GM12878 (cell line): ENCODE measurements around the gene CASP6. TPM values are rescaled to one million over a fixed set of nuclear protein-coding genes. Genes with fewer than 3 reads are reported as not detected.

Experiments used
- ATAC-seq: fragments of 200-7000 bp; cut with Tn5 transposase; 3 replicates; pipeline ENCODE4 v1.9.1; 2020; ENCODE audit warnings: mild to moderate bottlenecking, moderate library complexity
- BruUV-seq: library from RNA; stranded (reverse); fragments of 400-500 nt; replicated peaks from 2 replicates; lab custom pipeline; 2021; lab: Mats Ljungman, UMichigan
- CTCF ChIA-PET: fragments of 300-600 bp; sonication (Branson Sonifier 250); formaldehyde crosslinking; extraction: SDS; loops from one replicate; lab custom pipeline; 2021; ENCODE audit warnings: inconsistent platforms; lab: Yijun Ruan, JAX
- POLR2A ChIA-PET: fragments of 350-600 bp; formaldehyde crosslinking; extraction: SDS; loops from one replicate; lab custom pipeline; 2021; ENCODE audit warnings: inconsistent platforms; lab: Charles Lee
- RAD21 ChIA-PET: fragments of 300-600 bp; sonication (Branson Sonifier 250); formaldehyde crosslinking; loops from one replicate; lab custom pipeline; 2023; ENCODE audit warnings: antibody characterized with exemption; ENCODE audit not compliant: unreplicated experiment; lab: Charles Lee
- SMC1A ChIA-PET: fragments of 300-600 bp; sonication (Branson Sonifier 250); formaldehyde crosslinking; loops from one replicate; lab custom pipeline; 2023; ENCODE audit not compliant: unreplicated experiment, uncharacterized antibody; lab: Charles Lee
- DNase-seq: peaks from one replicate; pipeline ENCODE4 v3.0.0-alpha.2; 2011; ENCODE audit warnings: low read depth, low spot score
- FAIRE-seq: peaks from 3 replicates; lab custom pipeline; 2011; peaks lifted over from hg19 to GRCh38; lab: Jason Lieb, UNC
- H2AFZ ChIP-seq: 2 replicates; pipeline ENCODE4 v1.6.0; 2011; ENCODE audit warnings: low read depth, low read length, control low read depth; ENCODE audit not compliant: control insufficient read depth
- H3K27ac ChIP-seq: 2 replicates; pipeline ENCODE4 v1.5.1; 2011; ENCODE audit warnings: control low read depth; ENCODE audit not compliant: control insufficient read depth, insufficient read depth
- H3K27me3 ChIP-seq, 2 experiments: replicated peaks in 1 of 2; 2 replicates each; pipeline versions ENCODE4 v1.6.0 to v1.6.1; 2011; ENCODE audit warnings: low read length in 1 of 2; ENCODE audit not compliant: control insufficient read depth in 2 of 2, insufficient read depth in 2 of 2
- H3K36me3 ChIP-seq, 2 experiments: 2 replicates each; pipeline ENCODE4 v1.5.1; 2011; ENCODE audit warnings: low read length in 1 of 2; ENCODE audit not compliant: control insufficient read depth in 2 of 2, insufficient read depth in 2 of 2
- H3K4me1 ChIP-seq: 2 replicates; pipeline ENCODE4 v1.6.1; 2011; ENCODE audit warnings: mild to moderate bottlenecking, low read length, moderate library complexity, mixed read lengths; ENCODE audit not compliant: control insufficient read depth, insufficient read depth
- H3K4me2 ChIP-seq: 2 replicates; pipeline ENCODE4 v1.6.0; 2011; ENCODE audit warnings: control low read depth; ENCODE audit not compliant: control insufficient read depth, insufficient read depth
- H3K4me3 ChIP-seq: fragments of 200-600 bp; sonication (generic); 2 replicates; pipeline ENCODE4 v1.5.1; 2016
- H3K79me2 ChIP-seq: 2 replicates; pipeline ENCODE4 v1.6.0; 2011; ENCODE audit warnings: low read length; ENCODE audit not compliant: control insufficient read depth, insufficient read depth
- H3K9ac ChIP-seq: 2 replicates; pipeline ENCODE4 v1.8.0; 2011; ENCODE audit warnings: low read length, control low read depth, mixed read lengths; ENCODE audit not compliant: control insufficient read depth, insufficient read depth
- H3K9me3 ChIP-seq: replicated peaks from 3 replicates; pipeline ENCODE4 v1.5.1; 2011; ENCODE audit warnings: mild to moderate bottlenecking, low read length; ENCODE audit not compliant: control insufficient read depth, insufficient read depth
- H4K20me1 ChIP-seq: 2 replicates; pipeline ENCODE4 v1.6.0; 2011; ENCODE audit not compliant: control insufficient read depth, insufficient read depth
- EGR1 ChIP-seq, 2 experiments: IDR thresholded peaks; 1 replicate in 1 of 2; 2 replicates in 1 of 2; pipeline ENCODE4 v1.6.1; 2011 to 2012; ENCODE audit warnings: low read depth in 2 of 2, low read length in 2 of 2, borderline replicate concordance in 1 of 2, mild to moderate bottlenecking in 1 of 2, moderate library complexity in 1 of 2
- MEF2B ChIP-seq: fragments of 450-650 bp; IDR thresholded peaks from 2 replicates; pipeline ENCODE4 v1.6.1; 2018; ENCODE audit warnings: mild to moderate bottlenecking, moderate library complexity; ENCODE audit not compliant: partially characterized antibody, poor library complexity, severe bottlenecking
- RAD21 ChIP-seq: IDR thresholded peaks from 2 replicates; pipeline ENCODE4 v1.6.1; 2011; ENCODE audit warnings: mild to moderate bottlenecking, low read depth, low read length, moderate library complexity; ENCODE audit not compliant: insufficient read depth
- WGBS: methylation state at CpG from one replicate; pipeline ENCODE4 v1.1.6; 2016; ENCODE audit warnings: low lambda C conversion rate; ENCODE audit not compliant: insufficient replicate concordance, insufficient coverage; ENCODE audit errors: missing lambda C conversion rate; 5-methylcytosine and 5-hydroxymethylcytosine counted together
- in situ Hi-C: fragments of 300-500 bp; cut with MboI; formaldehyde crosslinking; loops from 9 replicates; pipeline ENCODE4 v1.14.3; 2018; ENCODE audit warnings: mixed read lengths
- intact Hi-C: fragments of 100-400 bp; cut with micrococcal nuclease; formaldehyde crosslinking; loops from one replicate; pipeline ENCODE4 v1.14.2; 2022; ENCODE audit not compliant: unreplicated experiment
- polyA plus RNA-seq, 11 experiments: library from polyadenylated mRNA; depleted of rRNA in 4 of 11; unstranded in 6 of 11; stranded (reverse) in 5 of 11; fragments of >200 nt; fragmentation: Nextera tagmentation in 4 of 11; fragmentation: Illumina TruSeq in 1 of 11; extraction: Ambion mirVana in 4 of 11; extraction: Trizol in 1 of 11; gene quantifications; 1 replicate in 1 of 11; 2 replicates in 10 of 11; pipeline versions ENCODE4 v1.2.1 to v1.2.3, GENCODE V29; 2011 to 2016; ENCODE audit warnings: inconsistent platforms in 2 of 11, missing spikeins in 2 of 11, low read depth in 1 of 11
- total RNA-seq, 4 experiments: library from RNA; depleted of rRNA in 3 of 4; stranded (reverse); fragments of >200 nt in 3 of 4; fragmentation: Illumina TruSeq in 1 of 4; extraction: Trizol in 1 of 4; gene quantifications; 2 replicates each; pipeline versions ENCODE4 v1.2.1 to v1.2.3, GENCODE V29; 2013 to 2021
- TF ChIP-seq, protein P1 (sequence below), 3 experiments: IDR thresholded peaks in 2 of 3; conservative IDR thresholded peaks in 1 of 3; 2 replicates each; pipeline ENCODE4 v1.5.1; 2011; ENCODE audit warnings: low read depth in 3 of 3, low read length in 3 of 3, mild to moderate bottlenecking in 3 of 3, control low read depth in 2 of 3, moderate library complexity in 2 of 3, inconsistent platforms in 1 of 3, mixed read lengths in 1 of 3; ENCODE audit not compliant: control insufficient read depth in 2 of 3, insufficient read depth in 1 of 3; ENCODE audit errors: extremely low read depth in 1 of 3
- TF ChIP-seq, protein P2 (sequence below): IDR thresholded peaks from 2 replicates; pipeline ENCODE4 v1.6.1; 2011; ENCODE audit warnings: low read depth, low read length, improper control_type of control experiment, borderline replicate concordance

The CASP6 gene
- total and polyA plus RNA-seq, 10 of the 15 experiments (the other 5 are each of a cell fraction or from before 2014, with no cell fraction given) = 20.0 to 66.8 (median 30.8) TPM

DNA sequence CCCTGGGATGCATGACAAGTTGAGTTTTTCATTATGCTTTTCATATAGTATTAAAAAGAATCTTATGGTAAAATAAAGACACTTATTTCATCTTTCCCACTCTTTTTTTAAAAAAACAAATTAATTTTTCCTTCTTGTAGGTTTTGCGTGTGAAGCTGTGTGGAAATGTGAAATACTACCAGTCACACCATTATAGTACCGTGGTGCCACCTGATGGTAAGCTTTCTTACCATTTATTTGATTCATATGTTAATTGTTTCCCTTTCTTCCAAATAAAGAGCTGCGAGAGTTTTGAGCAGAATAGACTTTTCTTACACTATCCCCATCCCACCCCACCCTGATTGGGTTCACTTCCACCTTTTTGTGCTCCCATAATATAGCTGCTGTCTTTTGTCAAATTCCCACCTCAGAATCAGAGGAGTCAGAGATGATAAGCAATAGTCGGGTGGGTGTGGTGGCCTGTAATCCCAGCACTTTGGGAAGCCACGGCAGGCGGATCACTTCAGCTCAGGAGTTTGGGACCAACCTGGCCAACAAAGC lies 44.3 kb downstream of the CASP6 start:
- Histone ChIP-seq H3K79me2 (no peaks in the 10 kb centered on the region), H3K4me3 (no peak overlapping the region), H3K36me3 (peaks cover 0 to 3% of the 10 kb centered on the region in 2 experiments; a peak in 3 of 4 replicates), H3K27me3 (no peaks in the 10 kb centered on the region), H3K9me3 (no peaks in the 10 kb centered on the region), H3K4me2 (no peak overlapping the region), H2AFZ (no peak overlapping the region), H3K4me1 (no peaks in the 10 kb centered on the region), H4K20me1 (no peaks in the 10 kb centered on the region), H3K9ac (no peak overlapping the region), H3K27ac (no peak overlapping the region)
- ATAC-seq = no peak
- ChIA-PET SMC1A (interaction anchor here (0.6 to 1.4 kb wide), 7 partner anchors 11 to 477 kb away, joined by 3 to 6 read pairs (median 3); no protein-coding TSS in a partner anchor), POLR2A (interaction anchor here (0.5 kb wide), 1 partner anchor 403 kb away, joined by 3 read pairs; no protein-coding TSS in a partner anchor), CTCF (interaction anchor here (0.8 to 1.7 kb wide), 8 partner anchors 11 to 237 kb away, joined by 3 to 6 read pairs (median 4); partner anchors contain the start of gene SEC24B), RAD21 (interaction anchor here (0.6 to 1.7 kb wide), 5 partner anchors 11 to 233 kb away, joined by 3 to 9 read pairs (median 3); no protein-coding TSS in a partner anchor)
- in situ Hi-C loops (no loop called here), intact Hi-C loops (no loop called here)
- no peak for DNase-seq
- TF ChIP-seq MEF2B = no peak
- TF ChIP-seq, protein P1, sequence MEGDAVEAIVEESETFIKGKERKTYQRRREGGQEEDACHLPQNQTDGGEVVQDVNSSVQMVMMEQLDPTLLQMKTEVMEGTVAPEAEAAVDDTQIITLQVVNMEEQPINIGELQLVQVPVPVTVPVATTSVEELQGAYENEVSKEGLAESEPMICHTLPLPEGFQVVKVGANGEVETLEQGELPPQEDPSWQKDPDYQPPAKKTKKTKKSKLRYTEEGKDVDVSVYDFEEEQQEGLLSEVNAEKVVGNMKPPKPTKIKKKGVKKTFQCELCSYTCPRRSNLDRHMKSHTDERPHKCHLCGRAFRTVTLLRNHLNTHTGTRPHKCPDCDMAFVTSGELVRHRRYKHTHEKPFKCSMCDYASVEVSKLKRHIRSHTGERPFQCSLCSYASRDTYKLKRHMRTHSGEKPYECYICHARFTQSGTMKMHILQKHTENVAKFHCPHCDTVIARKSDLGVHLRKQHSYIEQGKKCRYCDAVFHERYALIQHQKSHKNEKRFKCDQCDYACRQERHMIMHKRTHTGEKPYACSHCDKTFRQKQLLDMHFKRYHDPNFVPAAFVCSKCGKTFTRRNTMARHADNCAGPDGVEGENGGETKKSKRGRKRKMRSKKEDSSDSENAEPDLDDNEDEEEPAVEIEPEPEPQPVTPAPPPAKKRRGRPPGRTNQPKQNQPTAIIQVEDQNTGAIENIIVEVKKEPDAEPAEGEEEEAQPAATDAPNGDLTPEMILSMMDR (IDR thresholded peaks at IDR 0.05 in 2 of 3, conservative IDR thresholded peaks at IDR 0.05 in 1 of 3; ENCODE audit: control insufficient read depth in 2 of 3, extremely low read depth in 1 of 3, insufficient read depth in 1 of 3, low read depth in 3 of 3, low read length in 3 of 3) = peak in 2 of 3 experiments; percentile 12 to 25; a peak in 2 of 6 replicates
- TF ChIP-seq EGR1 (IDR thresholded peaks at IDR 0.05; ENCODE audit: borderline replicate concordance in 1 of 2, low read depth in 2 of 2, low read length in 2 of 2) = no peak
- TF ChIP-seq, protein P2, sequence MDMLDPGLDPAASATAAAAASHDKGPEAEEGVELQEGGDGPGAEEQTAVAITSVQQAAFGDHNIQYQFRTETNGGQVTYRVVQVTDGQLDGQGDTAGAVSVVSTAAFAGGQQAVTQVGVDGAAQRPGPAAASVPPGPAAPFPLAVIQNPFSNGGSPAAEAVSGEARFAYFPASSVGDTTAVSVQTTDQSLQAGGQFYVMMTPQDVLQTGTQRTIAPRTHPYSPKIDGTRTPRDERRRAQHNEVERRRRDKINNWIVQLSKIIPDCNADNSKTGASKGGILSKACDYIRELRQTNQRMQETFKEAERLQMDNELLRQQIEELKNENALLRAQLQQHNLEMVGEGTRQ = no peak
- peak; percentile 49 for TF ChIP-seq RAD21
- no TSS peak for BruUV-seq
- no peak for FAIRE-seq
- WGBS = 96% methylated on average over 6 of the region's 6 CpGs
